IMR-90 (cell line): ENCODE results near the gene WWC2. TPM values are rescaled to one million over a fixed set of nuclear protein-coding genes. Genes with fewer than 3 reads are reported as not detected.

Experiments used
- ATAC-seq: fragments of 200-7000 bp; cut with Tn5 transposase; 2 replicates; pipeline ENCODE4 v1.9.1; 2020; ENCODE audit warnings: low read depth, mild to moderate bottlenecking, moderate library complexity
- BruUV-seq: library from RNA; stranded (reverse); fragments of 400-500 nt; replicated peaks from 2 replicates; lab custom pipeline; 2021; lab: Mats Ljungman, UMichigan
- CTCF ChIA-PET: fragments of 300-600 bp; formaldehyde crosslinking; extraction: SDS; loops from one replicate; lab custom pipeline; 2021; ENCODE audit warnings: antibody characterized with exemption; lab: Yijun Ruan, JAX
- POLR2A ChIA-PET: fragments of 300-600 bp; sonication (Branson Sonifier 250); formaldehyde crosslinking; loops from one replicate; lab custom pipeline; 2022; ENCODE audit warnings: antibody characterized with exemption; ENCODE audit not compliant: unreplicated experiment; lab: Charles Lee
- DNase-seq: peaks from one replicate; pipeline ENCODE4 v3.0.0; 2013
- H2AFZ ChIP-seq: replicated peaks from 2 replicates; pipeline ENCODE3; 2013; ENCODE audit warnings: low read length, mild to moderate bottlenecking; ENCODE audit not compliant: poor library complexity
- H2AK5ac ChIP-seq: 2 replicates; pipeline ENCODE4 v1.6.1; 2013; ENCODE audit warnings: low read depth, low read length, inconsistent platforms
- H2AK9ac ChIP-seq: replicated peaks from 2 replicates; pipeline ENCODE3; 2013; ENCODE audit warnings: mild to moderate bottlenecking, low read depth, low read length, moderate library complexity; ENCODE audit not compliant: poor library complexity
- H2BK120ac ChIP-seq: 2 replicates; pipeline ENCODE4 v1.6.1; 2013; ENCODE audit warnings: low read depth, low read length, inconsistent platforms
- H2BK15ac ChIP-seq: 3 replicates; pipeline ENCODE4 v1.6.1; 2013; ENCODE audit warnings: low read depth, low read length, inconsistent platforms
- H2BK20ac ChIP-seq: 2 replicates; pipeline ENCODE4 v1.6.1; 2013; ENCODE audit warnings: low read depth, mild to moderate bottlenecking, inconsistent platforms, low read length, moderate library complexity
- H2BK5ac ChIP-seq: 2 replicates; pipeline ENCODE4 v1.6.1; 2013; ENCODE audit warnings: mild to moderate bottlenecking, low read depth, low read length, inconsistent platforms; ENCODE audit not compliant: poor library complexity, severe bottlenecking
- H3K14ac ChIP-seq: replicated peaks from 2 replicates; pipeline ENCODE4 v1.6.1; 2013; ENCODE audit warnings: low read depth, low read length, inconsistent platforms
- H3K18ac ChIP-seq: 2 replicates; pipeline ENCODE4 v1.6.1; 2013; ENCODE audit warnings: low read depth, low read length, control low read depth
- H3K23ac ChIP-seq: 2 replicates; pipeline ENCODE4 v1.6.1; 2013; ENCODE audit warnings: low read depth, low read length, inconsistent platforms
- H3K27ac ChIP-seq: 2 replicates; pipeline ENCODE4 v1.5.1; 2013; ENCODE audit warnings: mild to moderate bottlenecking, control low read depth, low read length; ENCODE audit not compliant: insufficient read depth
- H3K27me3 ChIP-seq: 2 replicates; pipeline ENCODE4 v1.6.1; 2013; ENCODE audit warnings: low read length; ENCODE audit not compliant: control insufficient read depth, insufficient read depth
- H3K36me3 ChIP-seq: 2 replicates; pipeline ENCODE4 v1.6.1; 2013; ENCODE audit warnings: low read length, mixed read lengths; ENCODE audit not compliant: control insufficient read depth, insufficient read depth
- H3K4ac ChIP-seq: 2 replicates; pipeline ENCODE4 v1.6.1; 2013; ENCODE audit warnings: low read depth, low read length, inconsistent platforms
- H3K4me1 ChIP-seq: 2 replicates; pipeline ENCODE4 v1.6.1; 2013; ENCODE audit warnings: low read length, mixed read lengths; ENCODE audit not compliant: control insufficient read depth, insufficient read depth
- H3K4me2 ChIP-seq: 2 replicates; pipeline ENCODE4 v1.6.1; 2013; ENCODE audit warnings: low read depth, mild to moderate bottlenecking, control low read depth, low read length, moderate library complexity
- H3K4me3 ChIP-seq: 2 replicates; pipeline ENCODE4 v1.5.1; 2013; ENCODE audit warnings: low read depth, mild to moderate bottlenecking, control low read depth, low read length, moderate library complexity; ENCODE audit not compliant: insufficient read depth
- H3K56ac ChIP-seq: 2 replicates; pipeline ENCODE4 v1.6.1; 2013; ENCODE audit warnings: low read length, inconsistent platforms; ENCODE audit not compliant: insufficient read depth; ENCODE audit errors: extremely low read depth
- H3K79me1 ChIP-seq, 2 experiments: 2 replicates each; pipeline ENCODE4 v1.6.1; 2013; ENCODE audit warnings: low read length in 2 of 2, inconsistent platforms in 1 of 2, low read depth in 1 of 2
- H3K9ac ChIP-seq: 2 replicates; pipeline ENCODE4 v1.6.1; 2013; ENCODE audit warnings: low read depth, low read length, control low read depth
- H3K9me1 ChIP-seq: 2 replicates; pipeline ENCODE4 v1.6.1; 2013; ENCODE audit warnings: low read length, inconsistent platforms; ENCODE audit not compliant: insufficient read depth
- H3K9me3 ChIP-seq: 2 replicates; pipeline ENCODE4 v1.6.1; 2013; ENCODE audit warnings: low read length; ENCODE audit not compliant: control insufficient read depth, insufficient read depth
- H4K20me1 ChIP-seq: 2 replicates; pipeline ENCODE4 v1.6.1; 2013; ENCODE audit warnings: low read length, inconsistent platforms; ENCODE audit not compliant: insufficient read depth
- H4K5ac ChIP-seq: 2 replicates; pipeline ENCODE4 v1.6.1; 2013; ENCODE audit warnings: mild to moderate bottlenecking, low read depth, low read length, control low read depth
- H4K8ac ChIP-seq, 2 experiments: 2 replicates each; pipeline ENCODE4 v1.6.1; 2013; ENCODE audit warnings: low read depth in 2 of 2, low read length in 2 of 2, control low read depth in 1 of 2, inconsistent platforms in 1 of 2
- H4K91ac ChIP-seq: 2 replicates; pipeline ENCODE4 v1.6.1; 2013; ENCODE audit warnings: low read depth, low read length, inconsistent platforms; ENCODE audit not compliant: insufficient read depth
- BHLHE40 ChIP-seq: fragments of 150-350 bp; IDR thresholded peaks from 2 replicates; pipeline ENCODE4 v1.6.1; 2016; ENCODE audit warnings: mild to moderate bottlenecking, low read depth, low read length
- CHD1 ChIP-seq: IDR thresholded peaks from 2 replicates; pipeline ENCODE4 v1.6.1; 2012; ENCODE audit warnings: low read depth, low read length, improper control_type of control experiment
- MAFK ChIP-seq: IDR thresholded peaks from 2 replicates; pipeline ENCODE4 v1.6.1; 2012; ENCODE audit warnings: low read depth, low read length, improper control_type of control experiment
- MAZ ChIP-seq: IDR thresholded peaks from 2 replicates; pipeline ENCODE4 v1.6.1; 2012; ENCODE audit warnings: low read depth, mild to moderate bottlenecking, low read length, improper control_type of control experiment, moderate library complexity, borderline replicate concordance
- NFE2L2 ChIP-seq: fragments of 150-350 bp; IDR thresholded peaks from 2 replicates; pipeline ENCODE4 v1.6.1; 2016; ENCODE audit warnings: low read depth, mild to moderate bottlenecking, low read length
- RAD21 ChIP-seq: IDR thresholded peaks from 2 replicates; pipeline ENCODE4 v1.6.1; 2012; ENCODE audit warnings: low read length, improper control_type of control experiment
- SMC3 ChIP-seq: fragments of 150-350 bp; IDR thresholded peaks from 2 replicates; pipeline ENCODE4 v1.6.1; 2016; ENCODE audit warnings: low read depth, mild to moderate bottlenecking, antibody characterized with exemption, low read length, moderate library complexity
- WGBS, 2 experiments: methylation state at CpG; one replicate each; pipeline versions ENCODE4 v1.1.5 to v1.1.7; 2013; ENCODE audit warnings: missing lambda C conversion rate in 2 of 2; ENCODE audit not compliant: insufficient read length in 1 of 2; ENCODE audit errors: extremely low coverage in 2 of 2; 5-methylcytosine and 5-hydroxymethylcytosine counted together
- dilution Hi-C: fragments of 300-500 bp; cut with HindIII; formaldehyde crosslinking; loops from one replicate; pipeline ENCODE4 v1.14.3; 2018; ENCODE audit warnings: low sequenced_read_pairs; ENCODE audit not compliant: unreplicated experiment
- in situ Hi-C: fragments of 300-500 bp; cut with MboI; formaldehyde crosslinking; loops from 3 replicates; pipeline ENCODE4 v1.14.3; 2019; ENCODE audit warnings: low sequenced_read_pairs, inconsistent platforms, mixed read lengths
- intact Hi-C: fragments of 100-400 bp; cut with micrococcal nuclease; formaldehyde crosslinking; loops from 2 replicates; pipeline ENCODE4 v1.10.0; 2022
- polyA plus RNA-seq, 3 experiments: library from polyadenylated mRNA; depleted of rRNA; stranded (reverse); fragments of >200 nt; gene quantifications; 2 replicates each; pipeline ENCODE4 v1.2.3, GENCODE V29; 2012; ENCODE audit warnings: low replicate concordance in 1 of 3
- total RNA-seq: library from RNA; depleted of rRNA; stranded (reverse); fragments of >200 nt; gene quantifications from 2 replicates; pipeline ENCODE4 v1.2.3, GENCODE V29; 2012
- TF ChIP-seq, protein P1 (sequence below): conservative IDR thresholded peaks from 2 replicates; pipeline ENCODE4 v1.5.1; 2012; ENCODE audit warnings: mild to moderate bottlenecking, low read depth, low read length, improper control_type of control experiment

WWC2 gene
- total and polyA plus RNA-seq, 2 of the 4 experiments (the other 2 are of a cell fraction): 26.6 to 27.4 TPM

DNA sequence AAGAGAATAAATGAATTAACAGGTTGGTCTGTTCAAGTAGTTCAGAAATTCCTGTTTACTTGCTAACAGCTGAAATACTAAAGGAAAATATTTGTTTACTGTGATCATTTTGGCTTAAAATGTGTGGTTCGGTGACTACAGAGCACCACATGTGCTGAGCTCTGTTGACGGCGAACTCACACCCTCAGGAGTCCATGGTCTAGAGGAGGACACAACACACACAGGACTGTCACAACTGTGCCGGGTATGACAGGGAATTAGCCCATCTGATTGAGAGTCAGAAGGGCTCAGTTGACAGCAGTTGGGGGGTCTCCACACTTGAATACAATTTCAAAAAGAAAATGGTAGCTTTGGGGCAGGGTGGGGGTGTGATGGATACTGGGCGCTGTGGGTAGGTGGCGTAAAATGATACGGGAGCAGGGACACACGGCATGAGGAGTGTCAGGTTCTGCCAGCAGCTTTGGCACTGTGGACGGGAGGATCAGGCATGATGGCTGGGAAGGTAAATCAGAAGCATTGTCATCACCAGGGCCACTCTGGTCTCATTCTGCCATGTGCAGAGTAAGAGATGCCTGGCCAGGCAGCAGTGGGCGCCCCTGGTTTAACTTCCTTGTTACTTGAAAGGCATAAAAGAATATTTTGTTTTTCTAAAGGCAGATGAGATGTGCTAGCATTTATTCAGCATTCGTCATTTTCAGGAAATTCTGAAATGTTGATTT, 187.7 kb downstream of the WWC2 start:
- no peak overlapping the region for H2BK20ac ChIP-seq
- no peak overlapping the region for H3K4me2 ChIP-seq
- H2AK5ac ChIP-seq: peak overlapping the region; percentile 60; the same call in 1 of the 2 replicates
- peak overlapping the region; percentile 20 for H2BK5ac ChIP-seq
- peaks cover 0 to 19% of the 10 kb centered on the region in 2 experiments; a peak in 2 of 4 replicates for H3K79me1 ChIP-seq
- H3K27me3 ChIP-seq: no peaks in the 10 kb centered on the region
- intact Hi-C loops: no loop called here
- ChIA-PET CTCF (no interaction called here), POLR2A (no interaction called here)
- no peak overlapping the region for H3K14ac ChIP-seq
- DNase-seq (no peak), ATAC-seq (no peak)
- H3K4me1 ChIP-seq: peaks cover 13% of the 10 kb centered on the region
- no peak overlapping the region for H3K23ac ChIP-seq
- 100% methylated on average over 4 of the region's 11 CpGs; no CpG with 5 or more reads in 1 of the 2 experiments for WGBS, 2 experiments
- no peak overlapping the region for H2BK120ac ChIP-seq
- H4K20me1 ChIP-seq: peaks cover 4% of the 10 kb centered on the region; the same call in 1 of the 2 replicates
- no TSS peak for BruUV-seq
- H2BK15ac ChIP-seq: 0 out of 3 replicates have a peak overlapping the region, but pooled peaks have one; percentile 10
- H3K36me3 ChIP-seq: peaks cover 45% of the 10 kb centered on the region
- H3K9me1 ChIP-seq: peaks cover 24% of the 10 kb centered on the region
- no peak overlapping the region; the same call in 1 of the 2 replicates for H4K91ac ChIP-seq
- no peak overlapping the region for H4K8ac ChIP-seq
- no peak overlapping the region for H3K27ac ChIP-seq
- in situ Hi-C loops: no loop called here
- no peaks in the 10 kb centered on the region for H3K9me3 ChIP-seq
- peak overlapping the region; percentile 40 for H2AK9ac ChIP-seq
- H4K5ac ChIP-seq: no peak overlapping the region
- no peak overlapping the region for H3K9ac ChIP-seq
- dilution Hi-C loops: no loop called here
- H3K4me3 ChIP-seq: no peak overlapping the region
- no peak overlapping the region for H3K4ac ChIP-seq
- no peak overlapping the region for H2AFZ ChIP-seq
- no peak overlapping the region for H3K56ac ChIP-seq
- H3K18ac ChIP-seq: no peak overlapping the region
- TF ChIP-seq MAZ (no peak), BHLHE40 (no peak), SMC3 (no peak), NFE2L2 (no peak), MAFK (no peak), RAD21 (no peak), CHD1 (no peak)
- TF ChIP-seq, protein P1, sequence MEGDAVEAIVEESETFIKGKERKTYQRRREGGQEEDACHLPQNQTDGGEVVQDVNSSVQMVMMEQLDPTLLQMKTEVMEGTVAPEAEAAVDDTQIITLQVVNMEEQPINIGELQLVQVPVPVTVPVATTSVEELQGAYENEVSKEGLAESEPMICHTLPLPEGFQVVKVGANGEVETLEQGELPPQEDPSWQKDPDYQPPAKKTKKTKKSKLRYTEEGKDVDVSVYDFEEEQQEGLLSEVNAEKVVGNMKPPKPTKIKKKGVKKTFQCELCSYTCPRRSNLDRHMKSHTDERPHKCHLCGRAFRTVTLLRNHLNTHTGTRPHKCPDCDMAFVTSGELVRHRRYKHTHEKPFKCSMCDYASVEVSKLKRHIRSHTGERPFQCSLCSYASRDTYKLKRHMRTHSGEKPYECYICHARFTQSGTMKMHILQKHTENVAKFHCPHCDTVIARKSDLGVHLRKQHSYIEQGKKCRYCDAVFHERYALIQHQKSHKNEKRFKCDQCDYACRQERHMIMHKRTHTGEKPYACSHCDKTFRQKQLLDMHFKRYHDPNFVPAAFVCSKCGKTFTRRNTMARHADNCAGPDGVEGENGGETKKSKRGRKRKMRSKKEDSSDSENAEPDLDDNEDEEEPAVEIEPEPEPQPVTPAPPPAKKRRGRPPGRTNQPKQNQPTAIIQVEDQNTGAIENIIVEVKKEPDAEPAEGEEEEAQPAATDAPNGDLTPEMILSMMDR: no peak
